HepG2 (cell line): ENCODE results near the gene MYO1E. TPM values are rescaled to one million over a fixed set of nuclear protein-coding genes. Genes with fewer than 3 reads are reported as not detected.

Experiments used
- ATAC-seq: fragments of 200-7000 bp; cut with Tn5 transposase; 3 replicates; pipeline ENCODE4 v1.9.1; 2020; ENCODE audit warnings: mild to moderate bottlenecking, moderate library complexity
- BruUV-seq: library from RNA; stranded (reverse); fragments of 400-500 nt; replicated peaks from 2 replicates; lab custom pipeline; 2021; lab: Mats Ljungman, UMichigan
- CTCF ChIA-PET: fragments of 300-600 bp; formaldehyde crosslinking; extraction: SDS; loops from one replicate; lab custom pipeline; 2021; ENCODE audit warnings: low total read pairs, inconsistent platforms, low intra/inter-chr PET ratio; lab: Yijun Ruan, JAX
- POLR2A ChIA-PET: fragments of 350-600 bp; sonication (Branson Sonifier 250); formaldehyde crosslinking; loops from one replicate; lab custom pipeline; 2020; ENCODE audit warnings: antibody characterized with exemption, inconsistent platforms; lab: Yijun Ruan, JAX
- DNase-seq: peaks from one replicate; pipeline ENCODE4 v3.0.0-alpha.2; 2015; ENCODE audit warnings: low spot score
- FAIRE-seq: peaks from 3 replicates; lab custom pipeline; 2011; peaks lifted over from hg19 to GRCh38; lab: Jason Lieb, UNC
- H2AFZ ChIP-seq: one replicate; pipeline ENCODE4 v1.6.1; 2011; ENCODE audit warnings: low read length, inconsistent platforms
- H3K27ac ChIP-seq: fragments of 300-600 bp; 3 replicates; pipeline ENCODE4 v1.8.0; 2011; ENCODE audit warnings: mixed run types, mild to moderate bottlenecking, mixed read lengths, low read length, inconsistent platforms; ENCODE audit not compliant: insufficient read depth; ENCODE audit errors: extremely low read length
- H3K27me3 ChIP-seq, 2 experiments: fragments of 200-600 bp in 1 of 2; 2 replicates in 1 of 2; 3 replicates in 1 of 2; pipeline versions ENCODE4 v1.6.0 to v1.8.0; 2011; ENCODE audit warnings: low read length in 2 of 2, mild to moderate bottlenecking in 2 of 2, moderate library complexity in 2 of 2, inconsistent platforms in 1 of 2; ENCODE audit not compliant: insufficient read depth in 2 of 2, control insufficient read depth in 1 of 2
- H3K36me3 ChIP-seq, 2 experiments: fragments of 200-600 bp in 1 of 2; replicated peaks in 1 of 2; 2 replicates in 1 of 2; 3 replicates in 1 of 2; pipeline versions ENCODE4 v1.5.1 to v1.8.0; 2011; ENCODE audit warnings: low read length in 2 of 2, inconsistent platforms in 1 of 2; ENCODE audit not compliant: insufficient read depth in 2 of 2, control insufficient read depth in 1 of 2
- H3K4me1 ChIP-seq: 2 replicates; pipeline ENCODE4 v1.5.1; 2012; ENCODE audit warnings: low read length, inconsistent platforms; ENCODE audit not compliant: insufficient read depth
- H3K4me2 ChIP-seq: 2 replicates; pipeline ENCODE4 v1.6.0; 2011; ENCODE audit warnings: low read depth, low read length, inconsistent platforms
- H3K4me3 ChIP-seq, 3 experiments: fragments of 200-600 bp in 1 of 3; sonication (generic), shearing (Covaris generic) in 1 of 3; replicated peaks in 1 of 3; 2 replicates each; pipeline ENCODE4 v1.5.1; 2011 to 2016; ENCODE audit warnings: low read length in 3 of 3, inconsistent platforms in 2 of 3, low read depth in 2 of 3, mild to moderate bottlenecking in 2 of 3, control low read depth in 1 of 3, mixed read lengths in 1 of 3; ENCODE audit not compliant: insufficient read depth in 1 of 3
- H3K79me2 ChIP-seq: one replicate; pipeline ENCODE4 v1.6.1; 2011; ENCODE audit warnings: low read length, inconsistent platforms; ENCODE audit not compliant: insufficient read depth
- H3K9ac ChIP-seq: 2 replicates; pipeline ENCODE4 v1.6.0; 2011; ENCODE audit warnings: mild to moderate bottlenecking, low read depth, low read length, inconsistent platforms; ENCODE audit not compliant: insufficient read depth
- H3K9me3 ChIP-seq: 2 replicates; pipeline ENCODE4 v1.5.1; 2012; ENCODE audit warnings: mild to moderate bottlenecking, low read length
- H4K20me1 ChIP-seq: 2 replicates; pipeline ENCODE4 v1.6.0; 2011; ENCODE audit warnings: inconsistent platforms, mild to moderate bottlenecking, low read length, moderate library complexity; ENCODE audit not compliant: insufficient read depth
- ATF2 ChIP-seq: sonication (generic); formaldehyde crosslinking; IDR thresholded peaks from 2 replicates; pipeline ENCODE4 v1.4.0; 2020; ENCODE audit warnings: missing genetic modification reagents
- DMAP1 ChIP-seq: IDR thresholded peaks from 2 replicates; pipeline ENCODE4 v1.6.1; 2016
- GATA4 ChIP-seq: sonication (generic); IDR thresholded peaks from 2 replicates; pipeline ENCODE4 v1.6.1; 2016; ENCODE audit warnings: antibody characterized with exemption, low read depth, borderline replicate concordance
- KDM4B ChIP-seq: sonication (generic); formaldehyde crosslinking; IDR thresholded peaks from 2 replicates; pipeline ENCODE4 v1.4.0; 2020; ENCODE audit warnings: missing genetic modification reagents
- RAD21 ChIP-seq: fragments of 450-650 bp; formaldehyde crosslinking; IDR thresholded peaks from 2 replicates; pipeline ENCODE4 v1.5.0; 2020; ENCODE audit warnings: mild to moderate bottlenecking
- SMC3 ChIP-seq: IDR thresholded peaks from 2 replicates; pipeline ENCODE4 v1.6.1; 2011; ENCODE audit warnings: low read length, improper control_type of control experiment
- TARDBP ChIP-seq: sonication (generic); formaldehyde crosslinking; IDR thresholded peaks from 2 replicates; pipeline ENCODE4 v1.8.0; 2022; ENCODE audit warnings: mild to moderate bottlenecking, missing genetic modification reagents
- TOE1 ChIP-seq: sonication (generic); formaldehyde crosslinking; IDR thresholded peaks from 2 replicates; pipeline ENCODE4 v1.4.0; 2020; ENCODE audit warnings: mild to moderate bottlenecking, missing genetic modification reagents
- ZBTB7B ChIP-seq: sonication (generic); formaldehyde crosslinking; IDR thresholded peaks from 2 replicates; pipeline ENCODE4 v1.4.0; 2020; ENCODE audit warnings: missing genetic modification reagents
- ZNF24 ChIP-seq: fragments of 450-650 bp; IDR thresholded peaks from 2 replicates; pipeline ENCODE4 v1.6.1; 2017; ENCODE audit warnings: antibody characterized with exemption, mild to moderate bottlenecking
- ZNF720 ChIP-seq: sonication (generic); formaldehyde crosslinking; IDR thresholded peaks from 2 replicates; pipeline ENCODE4 v1.4.0; 2020; ENCODE audit warnings: missing genetic modification reagents
- ZNF747 ChIP-seq: sonication (generic); formaldehyde crosslinking; IDR thresholded peaks from 2 replicates; pipeline ENCODE4 v1.8.1; 2023; ENCODE audit warnings: missing genetic modification reagents, mild to moderate bottlenecking, borderline replicate concordance
- ZSCAN31 ChIP-seq: sonication (generic); formaldehyde crosslinking; IDR thresholded peaks from 2 replicates; pipeline ENCODE4 v1.5.0; 2020; ENCODE audit warnings: low read depth, mild to moderate bottlenecking, missing genetic modification reagents
- in situ Hi-C: cut with HindIII; loops from 2 replicates; pipeline ENCODE4 v1.10.0; 2017; ENCODE audit warnings: low pct_unique_long_range_greater_than_20kb; ENCODE audit not compliant: extremely low pct_ligation_motif_present
- intact Hi-C: fragments of 100-400 bp; cut with micrococcal nuclease; formaldehyde crosslinking; loops from one replicate; pipeline ENCODE4 v1.10.0; 2022; ENCODE audit not compliant: unreplicated experiment
- polyA plus RNA-seq, 8 experiments: library from polyadenylated mRNA; depleted of rRNA in 3 of 8; stranded (reverse) in 7 of 8; unstranded in 1 of 8; fragments of >200 nt; fragmentation: Illumina TruSeq in 4 of 8; extraction: Trizol in 4 of 8; gene quantifications; 2 replicates each; pipeline versions ENCODE4 v1.2.1 to v1.2.3, GENCODE V29; 2011 to 2016; ENCODE audit warnings: low read depth in 4 of 8, missing spikeins in 1 of 8, mixed read lengths in 1 of 8; ENCODE audit not compliant: insufficient read depth in 1 of 8
- total RNA-seq, 5 experiments: library from RNA; depleted of rRNA; stranded (reverse); fragments of >200 nt; fragmentation: Illumina TruSeq; extraction: Trizol; gene quantifications; 2 replicates each; pipeline ENCODE4 v1.2.3, GENCODE V29; 2016; ENCODE audit warnings: low read depth in 1 of 5

The MYO1E gene
- total and polyA plus RNA-seq, 2 of the 13 experiments (the other 11 are each of a cell fraction or from before 2014, with no cell fraction given) = 15.7 to 25.1 TPM

- peaks cover 32% of the 10 kb centered on the region for H3K4me1 ChIP-seq
- no peak for ATAC-seq
- POLR2A ChIA-PET = no interaction called here
Observed at GRCh38 chr15:59289574-59289973, 83.1 kb downstream of the MYO1E start.

More at GRCh38 chr15:59289574-59289973, 83.1 kb downstream of the MYO1E start:
- no peak for DNase-seq
- TF ChIP-seq RAD21 (no peak), ZNF720 (CRISPR knock-in tag) (no peak), KDM4B (CRISPR knock-in tag) (no peak), GATA4 (no peak), ATF2 (CRISPR knock-in tag) (no peak), TARDBP (CRISPR knock-in tag) (no peak), DMAP1 (CRISPR knock-in tag) (no peak), ZNF747 (CRISPR knock-in tag) (no peak), ZSCAN31 (CRISPR knock-in tag) (no peak), TOE1 (CRISPR knock-in tag) (no peak), ZBTB7B (CRISPR knock-in tag) (no peak), SMC3 (no peak), ZNF24 (no peak)
- TF ChIP-seq, all 625 proteins: peak for 0
- Histone ChIP-seq H3K79me2 (peaks cover 4% of the 10 kb centered on the region), H3K9ac (no peak overlapping the region), H3K27me3 (no peaks in the 10 kb centered on the region), H4K20me1 (no peaks in the 10 kb centered on the region), H2AFZ (no peak overlapping the region), H3K4me2 (no peak overlapping the region), H3K4me3 (no peak overlapping the region), H3K36me3 (no peaks in the 10 kb centered on the region), H3K9me3 (no peaks in the 10 kb centered on the region), H3K27ac (no peak overlapping the region)
- BruUV-seq = no TSS peak
- no peak for FAIRE-seq
- in situ Hi-C loops = no loop called here
- intact Hi-C loops = no loop called here
- CTCF ChIA-PET = no interaction called here
